Lower leg skin (tissue), 3 donors: ENCODE measurements around the gene ITGA3.

Experiments used
- CTCF ChIP-seq, 3 donors: fragments of 450-650 bp; IDR thresholded peaks; one replicate each; pipeline ENCODE4 v1.5.1; 2016; ENCODE audit warnings: antibody characterized with exemption in 3 of 3, mild to moderate bottlenecking in 3 of 3, moderate library complexity in 2 of 3
- POLR2A ChIP-seq, 2 donors: fragments of 450-650 bp; IDR thresholded peaks; one replicate each; pipeline ENCODE4 v1.6.1; 2016 to 2017; ENCODE audit warnings: antibody characterized with exemption in 2 of 2, mild to moderate bottlenecking in 1 of 2, moderate library complexity in 1 of 2

- TF ChIP-seq CTCF (IDR thresholded peaks at IDR 0.05) (no peak), POLR2A (IDR thresholded peaks at IDR 0.05) (no peak)
Observed at GRCh38 chr17:50109785-50110184, 53.9 kb downstream of the ITGA3 start.
